ENCODE results near the gene NRDE2. TPM values are rescaled to one million over a fixed set of nuclear protein-coding genes. Genes with fewer than 3 reads are reported as not detected.

The NRDE2 gene
- total RNA-seq: 8.7 and 9.4 TPM in 2 replicates

GRCh38 chr14:90331497-90332270, at the start of gene NRDE2:
Gene NRDE2 (minus strand): TSS chr14:90331941. CDS start chr14:90331904, 37 bp downstream.

GRCh38 chr14:90256354-90257131, 75.2 kb downstream of the NRDE2 start, which contains the start of gene PSMC1:
Gene PSMC1 (plus strand): TSS chr14:90256553. CDS start chr14:90256598, 45 bp downstream.

Other genes with a start within 250 kb of the NRDE2 start
- 183 and 375 TPM in 2 replicates for gene PSMC1, start 75.4 kb downstream of the NRDE2 start, total RNA-seq
- gene CALM1, start 65.1 kb upstream of the NRDE2 start, total RNA-seq: 521 and 660 TPM in 2 replicates

All from epithelial cell of umbilical artery (primary cell).